Endothelial cell of umbilical vein (primary cell): ENCODE measurements around the gene SH3BP5L. TPM values are rescaled to one million over a fixed set of nuclear protein-coding genes. Genes with fewer than 3 reads are reported as not detected.

Experiments
- BruUV-seq: library from RNA; stranded (reverse); fragments of 400-500 nt; replicated peaks from 2 replicates; lab custom pipeline; 2021; lab: Mats Ljungman, UMichigan
- CTCF ChIA-PET: fragments of 300-600, 350-600 bp; sonication (Branson Sonifier 250); formaldehyde crosslinking; loops from one replicate; lab custom pipeline; 2021; ENCODE audit warnings: antibody characterized with exemption, inconsistent platforms; lab: Charles Lee
- POLR2A ChIA-PET: fragments of 300-600, 350-600 bp; sonication (Branson Sonifier 250); formaldehyde crosslinking; loops from one replicate; lab custom pipeline; 2021; ENCODE audit warnings: antibody characterized with exemption, inconsistent platforms; lab: Charles Lee
- DNase-seq: peaks from one replicate; pipeline ENCODE4 v3.0.0-alpha.2; 2011; ENCODE audit warnings: low read depth, low spot score
- FAIRE-seq: peaks from 2 replicates; lab custom pipeline; 2011; peaks lifted over from hg19 to GRCh38; lab: Jason Lieb, UNC
- H2AFZ ChIP-seq: 2 replicates; pipeline ENCODE4 v1.6.0; 2012; ENCODE audit warnings: low read depth, low read length, control low read depth, inconsistent platforms
- H3K27ac ChIP-seq: 2 replicates; pipeline ENCODE4 v1.5.1; 2011; ENCODE audit warnings: low read depth, mild to moderate bottlenecking, control low read depth, low read length, moderate library complexity; ENCODE audit not compliant: insufficient read depth
- H3K27me3 ChIP-seq, 2 experiments: 2 replicates each; pipeline versions ENCODE4 v1.6.0 to v1.6.1; 2011; ENCODE audit warnings: low read length in 2 of 2, mixed read lengths in 1 of 2; ENCODE audit not compliant: control insufficient read depth in 2 of 2, insufficient read depth in 2 of 2
- H3K36me3 ChIP-seq, 2 experiments: 2 replicates in 1 of 2; 3 replicates in 1 of 2; pipeline ENCODE4 v1.5.1; 2011; ENCODE audit warnings: low read length in 2 of 2, mild to moderate bottlenecking in 1 of 2, moderate library complexity in 1 of 2; ENCODE audit not compliant: control insufficient read depth in 2 of 2, insufficient read depth in 2 of 2; ENCODE audit errors: extremely low read depth in 1 of 2
- H3K4me1 ChIP-seq: 3 replicates; pipeline ENCODE4 v1.5.1; 2011; ENCODE audit warnings: mild to moderate bottlenecking, low read length; ENCODE audit not compliant: control insufficient read depth, insufficient read depth; ENCODE audit errors: extremely low read depth
- H3K4me2 ChIP-seq: 2 replicates; pipeline ENCODE4 v1.6.1; 2011; ENCODE audit warnings: low read length, control low read depth, mixed read lengths; ENCODE audit not compliant: insufficient read depth
- H3K4me3 ChIP-seq, 3 experiments: fragments of 200-600 bp in 1 of 3; sonication (generic), shearing (Covaris generic) in 1 of 3; replicated peaks in 1 of 3; 2 replicates each; pipeline ENCODE4 v1.5.1; 2011 to 2016; ENCODE audit warnings: control low read depth in 3 of 3, low read length in 3 of 3, mild to moderate bottlenecking in 2 of 3, inconsistent platforms in 1 of 3, low read depth in 1 of 3, moderate library complexity in 1 of 3; ENCODE audit not compliant: insufficient read depth in 1 of 3
- H3K79me2 ChIP-seq: 2 replicates; pipeline ENCODE4 v1.6.0; 2012; ENCODE audit warnings: low read length, inconsistent platforms; ENCODE audit not compliant: control insufficient read depth, insufficient read depth
- H3K9ac ChIP-seq: replicated peaks from 2 replicates; pipeline ENCODE3; 2011; ENCODE audit warnings: low read length, control low read depth; ENCODE audit not compliant: insufficient read depth; ENCODE audit errors: extremely low read depth
- H3K9me1 ChIP-seq: replicated peaks from 3 replicates; pipeline ENCODE4 v1.6.0; 2011; ENCODE audit warnings: mild to moderate bottlenecking, low read length; ENCODE audit not compliant: control insufficient read depth, insufficient read depth; ENCODE audit errors: extremely low read depth
- H3K9me3 ChIP-seq: replicated peaks from 2 replicates; pipeline ENCODE4 v1.5.1; 2012; ENCODE audit warnings: low read length, inconsistent platforms; ENCODE audit not compliant: control insufficient read depth, insufficient read depth
- H4K20me1 ChIP-seq: replicated peaks from 2 replicates; pipeline ENCODE3; 2011; ENCODE audit warnings: mild to moderate bottlenecking, low read length; ENCODE audit not compliant: control insufficient read depth, insufficient read depth; ENCODE audit errors: extremely low read depth
- CTCF ChIP-seq, 2 donors: IDR thresholded peaks; 1 replicate in 1 of 2; 2 replicates in 1 of 2; pipeline ENCODE4 v1.5.1; 2011; ENCODE audit warnings: low read length in 2 of 2, mild to moderate bottlenecking in 2 of 2, moderate library complexity in 2 of 2, control low read depth in 1 of 2, inconsistent platforms in 1 of 2, low read depth in 1 of 2; ENCODE audit not compliant: insufficient read depth in 1 of 2; ENCODE audit errors: extremely low read depth in 1 of 2
- EZH2 ChIP-seq: IDR thresholded peaks from 2 replicates; pipeline ENCODE4 v1.6.1; 2012; ENCODE audit warnings: borderline replicate concordance, low read depth, mild to moderate bottlenecking, moderate library complexity, low read length, inconsistent platforms; ENCODE audit not compliant: severe bottlenecking
- FOS ChIP-seq: IDR thresholded peaks from 2 replicates; pipeline ENCODE4 v1.6.1; 2011; ENCODE audit warnings: mild to moderate bottlenecking, low read length, moderate library complexity, borderline replicate concordance; ENCODE audit not compliant: insufficient read depth
- GATA2 ChIP-seq: IDR thresholded peaks from 2 replicates; pipeline ENCODE4 v1.7.0; 2011; ENCODE audit warnings: low read depth, mild to moderate bottlenecking, moderate library complexity, mixed read lengths, low read length; ENCODE audit not compliant: insufficient read length, insufficient read depth
- MYC ChIP-seq: IDR thresholded peaks from one replicate; pipeline ENCODE4 v1.6.1; 2011; ENCODE audit warnings: mild to moderate bottlenecking, low read depth, low read length
- POLR2A ChIP-seq: IDR thresholded peaks from 2 replicates; pipeline ENCODE4 v1.6.1; 2012; ENCODE audit warnings: low read depth, mild to moderate bottlenecking, control low read depth, low read length
- POLR2AphosphoS5 ChIP-seq: IDR thresholded peaks from 2 replicates; pipeline ENCODE4 v1.6.1; 2012; ENCODE audit warnings: low read depth, mild to moderate bottlenecking, control low read depth, low read length, moderate library complexity; ENCODE audit not compliant: insufficient read depth
- dilution Hi-C: fragments of 300-500 bp; cut with MboI; formaldehyde crosslinking; loops from one replicate; pipeline ENCODE4 v1.15.0; 2019; ENCODE audit warnings: low sequenced_read_pairs; ENCODE audit not compliant: extremely low pct_ligation_motif_present
- intact Hi-C: fragments of 100-400 bp; cut with micrococcal nuclease; formaldehyde crosslinking; loops from one replicate; pipeline ENCODE4 v1.10.0; 2022
- polyA plus RNA-seq, 4 experiments: library from polyadenylated mRNA; depleted of rRNA in 3 of 4; stranded (reverse) in 3 of 4; unstranded in 1 of 4; fragments of >200 nt; gene quantifications; 2 replicates each; pipeline versions ENCODE4 v1.2.1 to v1.2.3, GENCODE V29; 2011 to 2012; ENCODE audit warnings: missing spikeins in 1 of 4
- total RNA-seq: library from RNA; stranded (reverse); gene quantifications from 2 replicates; pipeline ENCODE4 v1.2.3, GENCODE V29; 2021

Gene SH3BP5L
- total and polyA plus RNA-seq, 2 donors (not counting 3 experiments of a cell fraction or from before 2014, with no cell fraction given) = 24.7 TPM

- BruUV-seq = no TSS peak
- intact Hi-C loops = no loop called here
- POLR2A ChIA-PET = no interaction called here
Measured at GRCh38 chr1:248788327-248788726, 37.4 kb downstream of the SH3BP5L start.

More at GRCh38 chr1:248788327-248788726, 37.4 kb downstream of the SH3BP5L start:
- no peaks in the 10 kb centered on the region for H3K27me3 ChIP-seq
- no peaks in the 10 kb centered on the region for H3K9me3 ChIP-seq
- H3K9ac ChIP-seq = no peak overlapping the region
- no peaks in the 10 kb centered on the region for H4K20me1 ChIP-seq
- TF ChIP-seq GATA2 = no peak
- TF ChIP-seq FOS = no peak
- no peak for TF ChIP-seq POLR2A
- TF ChIP-seq CTCF (IDR thresholded peaks at IDR 0.05; ENCODE audit: extremely low read depth in 1 of 2, insufficient read depth in 1 of 2, low read depth in 1 of 2, low read length in 2 of 2) = no peak
- no peak for TF ChIP-seq POLR2AphosphoS5
- TF ChIP-seq MYC = no peak
- TF ChIP-seq EZH2 = no peak
- no peaks in the 10 kb centered on the region for H3K36me3 ChIP-seq
- H3K4me3 ChIP-seq = no peak overlapping the region
- CTCF ChIA-PET = no interaction called here
- DNase-seq (no peak), FAIRE-seq (no peak)
- no peak overlapping the region for H3K4me2 ChIP-seq
- H3K9me1 ChIP-seq = no peaks in the 10 kb centered on the region
- dilution Hi-C loops = no loop called here
- no peaks in the 10 kb centered on the region for H3K4me1 ChIP-seq
- no peak overlapping the region for H2AFZ ChIP-seq
- H3K79me2 ChIP-seq = no peaks in the 10 kb centered on the region
- H3K27ac ChIP-seq = no peak overlapping the region
